Nephron (organoid): ENCODE measurements around the gene PLIN4.

Experiments used
- H3K27ac Mint-ChIP-seq, 3 experiments: 2 replicates each; pipeline ENCODE4 v1.8.0; 2020; ENCODE audit warnings: mixed read lengths in 3 of 3, mild to moderate bottlenecking in 2 of 3, moderate library complexity in 1 of 3
- H3K27me3 Mint-ChIP-seq: 2 replicates; pipeline ENCODE4 v1.8.0; 2021; ENCODE audit warnings: low read depth, mild to moderate bottlenecking, moderate library complexity, mixed read lengths
- H3K36me3 Mint-ChIP-seq: 2 replicates; pipeline ENCODE4 v1.8.0; 2020; ENCODE audit warnings: low read depth, mixed read lengths
- H3K4me1 Mint-ChIP-seq: 2 replicates; pipeline ENCODE4 v1.8.0; 2020; ENCODE audit warnings: mixed read lengths
- H3K4me3 Mint-ChIP-seq, 3 experiments: 2 replicates each; pipeline ENCODE4 v1.8.0; 2020; ENCODE audit warnings: mild to moderate bottlenecking in 3 of 3, mixed read lengths in 3 of 3, moderate library complexity in 2 of 3
- H3K9me3 Mint-ChIP-seq: 2 replicates; pipeline ENCODE4 v1.8.0; 2020; ENCODE audit warnings: mixed read lengths
- CTCF ChIP-seq, 3 experiments: fragments of 200-600 bp; sonication (generic); IDR thresholded peaks; one replicate each; pipeline ENCODE4 v1.5.0; 2021; ENCODE audit warnings: antibody characterized with exemption in 3 of 3; ENCODE audit not compliant: unreplicated experiment in 3 of 3

The PLIN4 gene

GRCh38 chr19:4506449-4507149 lies 11.7 kb downstream of the PLIN4 start:
- TF ChIP-seq CTCF (IDR thresholded peaks at IDR 0.05; ENCODE audit: unreplicated experiment in 3 of 3), result no peak
- no peak overlapping the region for H3K4me3 Mint-ChIP-seq
- peaks cover 14% of the 10 kb centered on the region for H3K36me3 Mint-ChIP-seq
- no peaks in the 10 kb centered on the region for H3K27me3 Mint-ChIP-seq
- no peak overlapping the region for H3K27ac Mint-ChIP-seq
- no peaks in the 10 kb centered on the region for H3K9me3 Mint-ChIP-seq
- H3K4me1 Mint-ChIP-seq, result no peaks in the 10 kb centered on the region

- no peak for TF ChIP-seq CTCF (IDR thresholded peaks at IDR 0.05; ENCODE audit: unreplicated experiment in 3 of 3)
- Mint-ChIP-seq H3K36me3 (peaks cover 15% of the 10 kb centered on the region), H3K4me3 (no peak overlapping the region), H3K27ac (no peak overlapping the region), H3K4me1 (no peaks in the 10 kb centered on the region), H3K27me3 (no peaks in the 10 kb centered on the region), H3K9me3 (no peaks in the 10 kb centered on the region)
Measured at GRCh38 chr19:4505570-4506448, 12.5 kb downstream of the PLIN4 start.

- no peak for TF ChIP-seq CTCF (IDR thresholded peaks at IDR 0.05; ENCODE audit: unreplicated experiment in 3 of 3)
- Mint-ChIP-seq H3K27me3 (no peaks in the 10 kb centered on the region), H3K9me3 (no peaks in the 10 kb centered on the region), H3K36me3 (peaks cover 16% of the 10 kb centered on the region), H3K4me3 (no peak overlapping the region), H3K4me1 (no peaks in the 10 kb centered on the region), H3K27ac (no peak overlapping the region)
Measured at GRCh38 chr19:4504891-4505569, 13.3 kb downstream of the PLIN4 start.

- no peaks in the 10 kb centered on the region for H3K27me3 Mint-ChIP-seq
- no peaks in the 10 kb centered on the region for H3K9me3 Mint-ChIP-seq
- no peak overlapping the region for H3K4me3 Mint-ChIP-seq
- no peak for TF ChIP-seq CTCF (IDR thresholded peaks at IDR 0.05; ENCODE audit: unreplicated experiment in 3 of 3)
- no peaks in the 10 kb centered on the region for H3K4me1 Mint-ChIP-seq
- no peak overlapping the region for H3K27ac Mint-ChIP-seq
- H3K36me3 Mint-ChIP-seq, result peaks cover 18% of the 10 kb centered on the region
Measured at GRCh38 chr19:4504297-4504701, 14.0 kb downstream of the PLIN4 start.

- TF ChIP-seq CTCF (IDR thresholded peaks at IDR 0.05; ENCODE audit: unreplicated experiment in 3 of 3), result no peak
- Mint-ChIP-seq H3K27ac (no peak overlapping the region), H3K4me3 (no peak overlapping the region), H3K27me3 (no peaks in the 10 kb centered on the region), H3K4me1 (no peaks in the 10 kb centered on the region), H3K9me3 (no peaks in the 10 kb centered on the region), H3K36me3 (peaks cover 20% of the 10 kb centered on the region)
Measured at GRCh38 chr19:4503825-4504170, 14.5 kb downstream of the PLIN4 start.
